ENCODE measurements around the gene SBF1.
A peak's percentile ranks its signal among the peaks of the same experiment; 100 is the strongest.

Gene SBF1

DNA sequence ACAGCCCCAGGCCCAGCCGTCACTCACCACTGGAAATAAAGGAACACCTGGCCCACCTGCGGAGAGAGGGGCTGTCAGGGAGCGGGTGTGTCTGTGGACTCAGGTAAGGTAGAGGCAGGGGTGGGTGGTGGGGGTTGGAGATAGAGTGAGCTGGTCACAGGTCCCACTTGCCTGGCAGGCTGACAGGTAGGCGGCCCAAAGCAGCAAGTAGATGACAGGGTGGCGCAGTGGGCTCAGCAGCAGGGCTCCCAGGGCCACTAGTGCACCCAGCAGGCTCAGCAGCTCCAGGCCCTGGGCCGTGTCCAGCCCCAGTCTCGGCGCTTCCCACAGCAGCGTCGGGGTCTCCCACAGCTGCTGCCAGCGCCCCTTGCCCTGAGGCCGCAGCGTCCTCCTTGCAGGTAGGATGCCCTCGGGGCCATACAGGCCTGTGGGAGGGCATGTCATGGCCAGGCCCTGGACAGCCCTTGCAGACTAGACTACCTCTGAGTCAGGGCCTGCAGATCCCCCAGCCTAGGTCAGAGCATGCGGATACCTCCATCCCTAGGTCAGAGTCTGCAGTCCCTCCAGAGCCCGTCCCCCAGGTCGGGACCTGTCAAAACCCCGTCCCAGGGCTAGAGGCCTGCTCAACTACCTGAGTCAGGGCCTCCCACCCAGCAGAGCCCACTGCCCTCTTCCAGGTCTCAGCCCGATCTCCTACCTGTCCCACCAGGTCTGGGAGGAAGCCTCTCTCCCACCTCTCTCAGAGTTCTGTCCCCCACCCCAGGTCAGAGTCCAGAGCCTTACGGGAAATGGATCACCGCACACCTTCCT is 32.0 kb upstream of the SBF1 start:
- Histone ChIP-seq H3K4me1 (peaks cover 57% of the 10 kb centered on the region), H3K27ac (peak overlapping the region; percentile 89), H3K4me3 (peak overlapping the region; percentile 94), H3K27me3 (no peaks in the 10 kb centered on the region), H3K9me3 (no peaks in the 10 kb centered on the region), H3K9ac (peak overlapping the region; percentile 92), H4K20me1 (peaks cover 56% of the 10 kb centered on the region), H3K36me3 (peaks cover 49% of the 10 kb centered on the region), H3K4me2 (peak overlapping the region; percentile 99)
- TF ChIP-seq Cebpa-rat (IDR thresholded peaks at IDR 0.05): no peak

DNA sequence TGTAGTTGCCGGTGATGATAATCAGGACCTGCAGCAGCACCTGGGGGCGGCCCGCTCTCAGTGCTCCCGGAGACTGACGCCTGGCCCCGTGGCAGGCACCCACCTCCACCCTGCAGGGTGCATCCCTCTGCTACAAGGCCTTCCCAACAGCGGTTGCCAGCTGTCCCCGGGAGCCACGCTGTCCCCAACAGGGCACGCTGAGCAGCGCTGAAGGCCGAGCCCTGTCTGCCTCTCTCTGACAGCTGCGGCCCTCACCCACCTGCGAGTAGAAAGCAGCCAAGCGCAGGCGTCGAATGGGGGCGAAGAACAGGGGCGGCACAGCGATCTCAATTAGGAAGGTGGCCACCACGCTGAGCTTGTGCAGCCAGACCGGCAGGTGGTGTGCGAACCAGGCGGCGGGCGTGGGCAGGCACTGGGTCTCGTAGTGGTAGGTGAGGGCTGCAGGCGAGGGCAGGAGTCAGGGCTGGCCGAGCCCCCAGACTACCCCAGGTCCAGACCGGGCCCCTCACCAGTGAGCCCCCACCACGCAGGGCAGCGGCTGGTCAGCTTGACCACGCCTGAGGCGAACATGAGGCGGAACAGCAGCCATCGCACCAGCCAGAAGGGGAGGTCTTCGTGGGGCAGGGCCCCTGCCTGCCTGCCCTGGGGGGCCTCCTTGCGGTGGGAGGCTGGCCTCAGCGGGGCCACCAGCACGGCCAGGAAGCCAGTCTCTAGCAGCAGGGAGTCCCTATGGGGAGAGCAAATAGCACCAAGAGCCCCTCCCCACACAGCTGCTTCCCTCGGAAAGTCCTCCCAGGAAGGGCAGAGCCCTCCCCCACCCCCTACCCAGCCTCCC is 31.2 kb upstream of the SBF1 start:
- H3K9me3 ChIP-seq: no peaks in the 10 kb centered on the region
- H3K9ac ChIP-seq: peak overlapping the region; percentile 92
- H3K4me2 ChIP-seq: peak overlapping the region; percentile 99
- H3K27me3 ChIP-seq: no peaks in the 10 kb centered on the region
- no peak for TF ChIP-seq Cebpa-rat (IDR thresholded peaks at IDR 0.05)
- H4K20me1 ChIP-seq: peaks cover 56% of the 10 kb centered on the region
- peaks cover 45% of the 10 kb centered on the region for H3K36me3 ChIP-seq
- peak overlapping the region; percentile 94 for H3K4me3 ChIP-seq
- H3K4me1 ChIP-seq: peaks cover 57% of the 10 kb centered on the region
- H3K27ac ChIP-seq: peak overlapping the region; percentile 89

- TF ChIP-seq Cebpa-rat (IDR thresholded peaks at IDR 0.05): no peak
- Histone ChIP-seq H3K27me3 (no peaks in the 10 kb centered on the region), H3K9me3 (no peaks in the 10 kb centered on the region), H3K9ac (peak overlapping the region; percentile 92), H3K4me1 (peaks cover 55% of the 10 kb centered on the region), H3K4me3 (no peak overlapping the region), H3K36me3 (peaks cover 41% of the 10 kb centered on the region), H3K4me2 (peak overlapping the region; percentile 99), H3K27ac (peak overlapping the region; percentile 89), H4K20me1 (peaks cover 56% of the 10 kb centered on the region)
Observed at GRCh38 chr22:50505276-50505775, 30.5 kb upstream of the SBF1 start.

DNA sequence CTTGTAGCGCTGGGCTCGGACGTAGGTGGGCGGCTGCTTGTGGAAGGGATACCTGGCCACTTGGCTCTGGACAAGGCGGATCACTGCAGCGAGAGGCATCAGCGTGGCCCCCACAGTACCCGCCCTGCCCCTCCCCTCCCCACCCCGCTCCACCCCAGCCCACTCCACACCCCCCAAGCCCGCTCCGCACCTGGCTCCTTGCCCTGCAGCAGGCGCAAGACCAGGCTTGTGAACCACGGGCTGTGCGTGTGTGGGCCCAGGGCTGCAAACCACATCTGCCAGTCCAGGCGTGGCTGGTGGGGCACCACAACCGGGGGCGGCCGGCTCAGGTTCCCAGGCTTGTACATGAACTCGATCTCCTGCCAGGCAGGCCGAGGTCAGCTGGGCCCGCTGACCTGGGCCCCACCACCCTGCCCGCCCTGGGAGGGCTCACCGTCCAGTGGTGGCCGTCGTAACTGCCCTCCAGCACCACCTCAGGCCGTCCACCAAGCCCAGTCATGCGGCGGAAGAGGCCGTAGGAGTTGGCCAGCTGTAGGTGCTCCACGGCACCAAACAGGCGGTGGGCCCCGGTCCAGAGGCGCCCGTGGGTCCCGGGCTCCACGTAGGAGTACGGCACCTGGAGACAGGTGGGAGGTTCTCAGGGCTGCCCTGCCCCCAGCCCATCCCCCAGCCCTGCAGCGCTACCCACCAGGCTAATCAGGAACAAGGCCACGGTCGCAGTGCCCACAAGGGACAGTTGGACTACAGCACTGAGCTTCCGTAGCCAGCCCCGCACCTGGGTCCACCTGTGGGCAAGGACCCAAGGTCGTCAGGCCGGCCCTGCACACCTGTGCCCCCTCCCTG is 29.8 kb upstream of the SBF1 start:
- Histone ChIP-seq H3K9ac (no peak overlapping the region; the same call in 1 of the 2 replicates), H4K20me1 (peaks cover 50% of the 10 kb centered on the region), H3K4me2 (peak overlapping the region; percentile 99; the same call in 1 of the 2 replicates), H3K36me3 (peaks cover 35% of the 10 kb centered on the region), H3K9me3 (no peaks in the 10 kb centered on the region), H3K4me3 (no peak overlapping the region), H3K4me1 (peaks cover 48% of the 10 kb centered on the region), H3K27me3 (no peaks in the 10 kb centered on the region), H3K27ac (peak overlapping the region; percentile 89)
- TF ChIP-seq Cebpa-rat (IDR thresholded peaks at IDR 0.05): no peak

- Histone ChIP-seq H3K4me3 (no peak overlapping the region), H3K27ac (no peak overlapping the region), H3K27me3 (no peaks in the 10 kb centered on the region), H3K9ac (no peak overlapping the region), H3K9me3 (no peaks in the 10 kb centered on the region), H4K20me1 (peaks cover 40% of the 10 kb centered on the region), H3K4me1 (peaks cover 48% of the 10 kb centered on the region), H3K36me3 (peaks cover 35% of the 10 kb centered on the region), H3K4me2 (no peak overlapping the region)
- no peak for TF ChIP-seq Cebpa-rat (IDR thresholded peaks at IDR 0.05)
Observed at GRCh38 chr22:50503475-50504145, 28.8 kb upstream of the SBF1 start.

DNA sequence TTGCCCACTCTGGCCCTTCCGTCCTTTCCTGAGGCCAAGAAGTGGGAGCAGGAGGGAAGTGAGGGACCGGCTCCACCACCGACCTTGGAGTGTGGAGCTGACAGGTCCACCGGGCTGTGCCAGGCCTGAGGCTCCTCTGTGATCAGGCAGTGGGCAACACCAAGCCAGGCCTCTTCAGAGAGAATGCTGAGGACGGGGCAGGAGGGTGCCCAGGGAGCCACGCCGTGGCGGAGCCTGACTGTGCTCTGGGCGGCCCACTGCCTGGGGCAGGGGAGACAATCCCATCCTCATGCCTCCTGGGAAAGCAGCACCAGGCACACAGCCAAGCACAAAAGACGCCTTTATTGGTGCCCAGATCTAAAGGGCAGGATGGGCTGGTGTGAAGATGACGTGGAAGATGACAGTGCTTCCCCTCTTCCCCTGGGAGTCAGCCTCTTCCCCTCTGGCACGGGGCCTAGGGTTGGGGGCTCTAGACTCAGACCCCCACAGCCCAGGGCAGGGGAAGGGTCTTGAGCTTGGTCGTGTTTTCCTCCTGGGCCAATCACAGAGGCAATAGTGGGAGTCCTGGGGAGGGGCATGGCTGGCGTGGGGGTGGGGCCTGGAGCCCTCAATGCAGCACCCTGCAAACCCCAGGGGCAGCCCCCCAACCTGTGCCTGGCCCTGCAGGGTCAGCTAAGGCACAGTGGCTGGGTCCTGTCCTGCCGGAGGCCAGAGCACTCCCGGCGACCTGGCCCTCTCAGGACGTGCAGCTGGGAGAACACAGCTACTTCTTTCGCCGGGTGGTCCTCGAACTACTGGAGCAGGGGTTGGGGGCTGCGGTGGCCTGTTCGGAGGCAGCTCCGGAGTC is 28.0 kb upstream of the SBF1 start:
- peaks cover 39% of the 10 kb centered on the region for H4K20me1 ChIP-seq

DNA sequence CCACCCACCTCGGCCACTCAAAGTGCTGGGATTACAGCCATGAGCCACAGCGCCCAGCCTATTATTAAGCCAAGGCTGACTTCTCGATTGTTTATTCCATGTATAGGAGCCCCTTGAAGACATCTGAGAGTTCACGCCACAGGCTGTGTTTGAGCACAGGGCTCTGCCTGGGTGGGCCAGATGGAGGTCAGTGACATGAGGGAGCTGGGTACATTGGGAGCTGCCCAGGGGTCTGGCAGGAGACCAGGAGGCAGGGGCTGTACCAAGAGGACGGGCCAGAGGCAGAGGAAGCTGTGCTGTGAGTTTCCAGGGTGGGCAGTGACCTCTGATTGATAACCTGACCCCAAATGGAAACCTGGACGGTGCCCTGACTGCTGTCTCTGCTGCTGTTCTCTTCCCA is 27.3 kb upstream of the SBF1 start:
- Histone ChIP-seq H3K4me1 (peaks cover 60% of the 10 kb centered on the region), H3K4me2 (no peak overlapping the region), H3K4me3 (no peak overlapping the region), H3K9me3 (no peaks in the 10 kb centered on the region), H3K36me3 (peaks cover 35% of the 10 kb centered on the region), H4K20me1 (peaks cover 38% of the 10 kb centered on the region), H3K27me3 (no peaks in the 10 kb centered on the region), H3K27ac (no peak overlapping the region), H3K9ac (no peak overlapping the region; the same call in 1 of the 2 replicates)
- no peak for TF ChIP-seq Cebpa-rat (IDR thresholded peaks at IDR 0.05)

More for the DNA sequence above, 28.0 kb upstream of the SBF1 start:
- no peaks in the 10 kb centered on the region for H3K9me3 ChIP-seq
- peak overlapping the region; percentile 22; the same call in 1 of the 2 replicates for H3K27ac ChIP-seq
- H3K4me3 ChIP-seq: no peak overlapping the region
- no peak for TF ChIP-seq Cebpa-rat (IDR thresholded peaks at IDR 0.05)
- H3K9ac ChIP-seq: no peak overlapping the region; the same call in 1 of the 2 replicates
- H3K27me3 ChIP-seq: no peaks in the 10 kb centered on the region
- H3K4me2 ChIP-seq: no peak overlapping the region
- H3K4me1 ChIP-seq: peaks cover 54% of the 10 kb centered on the region
- H3K36me3 ChIP-seq: peaks cover 35% of the 10 kb centered on the region

- no peak for TF ChIP-seq Cebpa-rat (IDR thresholded peaks at IDR 0.05)
- Histone ChIP-seq H3K27ac (no peak overlapping the region), H3K4me1 (peaks cover 60% of the 10 kb centered on the region), H3K9ac (no peak overlapping the region), H3K4me3 (no peak overlapping the region), H3K27me3 (no peaks in the 10 kb centered on the region), H3K36me3 (peaks cover 28% of the 10 kb centered on the region), H3K4me2 (no peak overlapping the region), H4K20me1 (peaks cover 22% of the 10 kb centered on the region), H3K9me3 (no peaks in the 10 kb centered on the region)
Observed at GRCh38 chr22:50500452-50500851, 25.6 kb upstream of the SBF1 start.

Data from BLaER1 (cell line).